ENCODE results near the gene ZBTB44.

DNA sequence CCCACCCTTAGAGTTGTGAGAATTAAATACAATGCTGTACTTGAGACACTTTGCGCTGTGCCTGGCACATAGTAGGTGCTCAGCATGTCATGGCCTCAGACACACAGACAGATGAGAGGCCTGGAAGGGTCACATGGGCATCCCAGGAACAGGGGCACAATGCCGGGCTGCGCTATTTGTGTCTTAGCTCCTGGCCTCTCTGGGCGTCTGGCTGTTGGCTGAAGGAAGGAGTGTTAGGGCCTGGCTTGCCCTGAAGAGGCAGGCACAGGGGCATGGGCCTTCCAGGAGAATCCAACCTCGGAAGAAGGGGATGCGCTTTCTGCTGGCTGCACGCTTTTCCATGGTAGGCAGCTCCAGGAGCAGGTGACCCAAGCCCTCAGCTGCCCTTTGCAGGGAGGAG lies 113.7 kb downstream of the ZBTB44 start:
- TF ChIP-seq EZH2phosphoT487 (IDR thresholded peaks at IDR 0.05; ENCODE audit: borderline replicate concordance), result no peak
- no peak for TF ChIP-seq CTCF (conservative IDR thresholded peaks at IDR 0.05; ENCODE audit: low read length)
